Activated CD4-positive, alpha-beta T cell treated with anti-CD3 and anti-CD28 coated beads, Interleukin-2, amount 50 U/mL, for 24 hours (primary cell): ENCODE measurements around the gene ZNF366.
"Not testable (repeated sequence)": the region's sequence is repeated elsewhere in the genome, so short reads cannot be mapped to it uniquely, and the experiment has no call there.

Experiments
- DNase-seq, 2 donors: peaks; one replicate each; pipeline ENCODE4 v3.0.0-alpha.2; 2020; ENCODE audit warnings: low read depth in 1 of 2, low spot score in 1 of 2

ZNF366 gene

DNA sequence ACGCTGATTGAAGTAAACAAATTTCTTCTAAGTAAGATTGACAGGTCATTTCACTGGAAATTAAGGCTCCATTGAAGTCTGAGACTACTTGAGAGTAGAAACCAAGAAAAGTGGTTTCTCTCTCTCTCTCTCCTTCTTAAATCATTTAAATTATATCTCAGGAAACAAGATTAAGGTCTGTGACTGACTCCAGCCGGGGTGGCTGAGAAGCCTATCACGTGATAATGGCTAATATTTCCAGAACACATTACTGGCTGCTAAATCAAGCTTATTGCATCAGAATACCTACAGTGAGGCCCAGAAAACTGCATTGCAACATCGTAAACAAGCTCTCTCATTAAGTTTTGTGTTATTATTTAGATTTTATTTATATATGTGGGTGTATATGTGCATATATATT is 98.6 kb downstream of the ZNF366 start:
- no peak for DNase-seq

DNA sequence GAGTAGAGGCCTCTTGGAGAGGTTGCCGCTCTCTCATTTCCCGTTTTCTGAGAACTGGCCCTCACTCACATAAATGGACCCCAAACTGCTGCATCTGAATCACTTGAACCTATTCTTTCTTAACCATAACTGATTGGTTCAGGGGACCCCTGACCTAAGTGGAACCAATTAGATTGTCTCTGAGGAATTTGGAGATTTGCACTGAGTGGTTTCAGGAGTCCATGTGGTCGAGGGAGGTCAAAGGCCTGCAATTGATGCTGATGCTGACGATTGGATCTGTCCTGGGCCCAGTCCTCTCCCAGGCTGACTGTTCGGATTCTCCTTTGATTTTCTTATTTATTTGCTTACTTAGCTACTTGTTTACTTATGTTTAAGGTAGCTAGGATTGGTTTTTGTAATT is 99.1 kb downstream of the ZNF366 start:
- DNase-seq = no peak

DNA sequence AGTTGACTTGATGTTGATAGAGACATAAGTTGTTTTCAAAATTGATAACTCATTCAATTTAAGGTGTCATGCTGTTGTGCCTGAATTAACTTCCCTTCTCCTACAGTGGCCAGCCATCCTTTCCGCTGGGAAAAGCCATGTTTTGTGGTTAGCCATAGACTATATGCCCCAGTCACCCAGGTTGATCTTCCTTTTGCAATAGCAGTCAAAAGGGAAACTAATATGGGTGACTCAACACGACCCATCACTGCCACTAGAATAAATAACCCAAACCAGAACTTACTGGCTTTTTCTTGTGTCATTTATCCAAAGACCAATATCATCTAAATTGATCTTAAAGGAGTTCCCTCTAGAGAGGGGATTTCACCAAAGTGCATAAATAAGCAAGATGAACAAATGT is 99.7 kb downstream of the ZNF366 start:
- no peak for DNase-seq

DNA sequence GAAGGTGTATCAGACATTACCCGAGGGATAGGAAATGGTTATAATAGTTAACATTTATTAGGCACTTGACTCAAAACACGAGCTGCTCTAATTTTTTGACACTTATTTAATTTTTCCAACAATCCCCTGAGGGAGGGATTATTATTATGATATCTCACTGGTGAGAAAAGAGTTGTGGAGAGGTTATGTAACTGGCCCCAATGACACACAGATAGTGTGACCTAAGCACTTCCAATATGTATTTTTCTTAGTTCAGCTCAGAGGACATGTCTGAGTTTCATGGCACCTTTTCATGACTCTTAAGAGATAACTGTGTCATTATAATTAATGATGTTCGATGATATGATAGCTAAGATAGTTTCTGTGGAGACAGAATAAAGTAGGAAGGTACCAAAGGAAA is 100.1 kb downstream of the ZNF366 start:
- no peak for DNase-seq

DNA sequence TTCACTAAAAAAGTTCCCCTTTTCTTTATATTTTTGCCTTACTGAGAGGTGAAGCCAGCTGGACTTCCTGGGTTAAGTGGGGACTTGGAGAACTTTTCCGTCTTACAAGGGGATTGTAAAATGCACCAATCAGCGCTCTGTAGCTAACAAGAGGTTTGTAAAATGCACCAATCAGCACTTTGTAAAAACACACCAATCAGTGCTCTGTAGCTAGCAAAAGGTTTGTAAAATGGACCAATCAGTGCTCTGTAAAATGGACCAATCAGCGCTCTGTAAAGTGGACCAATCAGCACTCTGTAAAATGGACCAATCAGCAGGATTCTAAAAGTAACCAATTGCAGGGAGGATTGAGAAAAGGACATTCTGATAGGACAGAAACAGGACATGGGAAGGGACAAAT is 102.4 kb downstream of the ZNF366 start:
- DNase-seq = not testable (repeated sequence)

DNA sequence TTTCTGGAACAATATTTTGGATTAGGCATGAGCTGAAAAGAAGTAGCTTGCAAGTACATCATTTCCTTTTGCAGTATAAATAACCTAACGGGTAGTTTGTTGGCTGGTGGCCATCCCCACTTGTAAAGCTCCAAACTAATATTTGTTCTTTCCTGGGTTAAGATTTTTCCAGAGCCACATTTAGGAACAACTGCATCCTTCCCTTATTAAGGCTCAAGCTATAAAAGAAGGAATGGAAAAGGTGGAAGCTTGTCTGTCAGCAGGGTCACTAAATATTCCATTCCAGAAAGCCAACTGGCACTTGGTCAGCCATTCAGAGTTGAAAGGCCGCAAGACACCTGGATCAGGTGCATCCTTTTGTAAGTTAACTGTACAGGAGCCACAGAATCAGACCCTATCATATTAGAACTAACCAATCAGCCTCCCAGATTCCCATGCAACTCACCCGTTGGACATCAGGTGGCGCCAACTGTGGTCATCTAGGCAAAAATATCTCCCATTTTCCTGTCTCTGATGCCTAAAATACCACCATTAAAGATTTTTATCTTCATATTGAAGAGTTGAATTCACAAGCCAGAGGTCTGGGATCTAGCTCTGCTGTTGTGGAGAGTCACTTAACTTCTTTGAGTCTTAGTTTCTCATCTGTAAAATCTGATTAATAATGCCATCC is 104.1 kb downstream of the ZNF366 start:
- no peak for DNase-seq

DNA sequence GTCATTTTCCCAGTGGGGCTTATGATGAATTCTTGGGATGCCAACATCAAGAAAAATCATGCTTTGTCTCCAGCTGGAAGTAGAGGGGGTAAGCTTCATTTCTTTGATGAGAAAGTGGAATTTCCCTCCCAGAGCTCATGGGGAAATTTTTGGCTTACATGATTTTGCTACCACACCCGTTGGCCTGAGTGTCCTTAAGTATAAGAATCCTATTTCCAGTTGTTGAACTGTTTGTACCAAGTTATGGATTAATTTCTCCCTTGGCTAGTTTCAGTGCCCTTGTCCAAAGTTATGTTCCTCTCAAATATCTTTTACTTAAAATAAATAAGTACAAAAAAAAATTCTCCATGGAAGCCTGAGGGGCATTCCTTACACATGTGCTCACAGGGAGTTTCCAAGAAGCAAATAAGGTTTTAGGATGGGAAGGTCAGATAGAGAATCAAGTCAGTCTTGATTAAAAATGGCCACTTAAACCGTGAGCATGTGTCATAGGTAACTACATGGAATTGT is 104.8 kb downstream of the ZNF366 start:
- DNase-seq = no peak

DNA sequence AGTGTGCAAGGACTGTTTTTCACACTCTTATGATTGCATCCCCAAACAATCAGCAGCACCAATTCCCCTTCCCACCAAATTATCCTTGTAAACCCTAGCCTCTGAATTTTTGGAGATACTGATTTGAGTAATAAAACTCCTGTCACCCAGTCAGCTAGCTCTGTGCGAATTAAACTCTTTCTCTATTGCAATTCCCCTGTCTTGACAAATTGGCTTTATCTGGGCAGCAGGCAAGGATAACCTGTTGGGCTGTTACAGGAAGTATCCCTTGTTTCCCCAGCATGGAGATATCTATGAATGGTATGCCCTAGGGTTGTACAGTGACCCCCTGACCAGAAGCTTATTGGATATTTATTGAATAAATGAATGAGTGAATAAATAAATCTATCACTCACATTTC is 106.3 kb downstream of the ZNF366 start:
- no peak for DNase-seq

DNA sequence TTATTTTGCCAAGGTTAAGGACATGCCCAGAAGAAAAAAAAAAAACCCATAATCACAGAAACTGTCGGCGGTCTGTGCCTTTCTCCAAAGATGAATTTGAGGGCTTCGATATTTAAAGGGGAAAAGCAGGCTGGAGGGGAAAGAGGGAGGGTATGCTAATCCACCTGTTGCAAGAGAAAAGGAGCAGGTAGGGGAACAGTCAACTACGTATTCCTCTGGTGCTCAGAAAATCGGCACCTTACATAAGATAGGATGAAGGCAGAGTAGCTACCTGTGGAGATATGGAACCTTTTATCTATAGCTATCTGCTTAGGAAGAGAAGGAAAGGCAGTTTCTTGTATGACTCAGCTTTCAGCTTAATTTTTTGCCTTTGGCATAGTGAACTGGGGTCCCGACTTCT is 109.4 kb downstream of the ZNF366 start:
- DNase-seq = no peak

DNA sequence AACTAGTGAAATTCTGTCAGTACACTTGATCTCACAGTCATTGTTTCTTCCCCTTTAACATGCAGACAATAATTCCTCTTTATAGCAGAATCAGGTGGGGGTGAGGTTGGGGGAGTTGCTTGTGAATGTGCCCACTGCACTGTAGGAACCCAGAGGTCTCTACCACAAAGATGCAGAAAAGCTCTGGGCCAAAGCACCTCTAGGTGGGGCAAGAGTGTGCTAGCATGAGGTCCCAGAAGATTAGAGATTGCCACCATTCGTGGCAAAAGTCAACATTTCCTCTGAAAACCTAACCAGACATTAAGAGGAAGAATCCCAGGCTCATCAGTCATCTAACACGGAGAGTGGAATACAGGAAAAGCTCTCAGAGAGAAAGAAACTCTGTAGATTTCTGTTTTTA is 112.5 kb downstream of the ZNF366 start:
- no peak for DNase-seq

DNA sequence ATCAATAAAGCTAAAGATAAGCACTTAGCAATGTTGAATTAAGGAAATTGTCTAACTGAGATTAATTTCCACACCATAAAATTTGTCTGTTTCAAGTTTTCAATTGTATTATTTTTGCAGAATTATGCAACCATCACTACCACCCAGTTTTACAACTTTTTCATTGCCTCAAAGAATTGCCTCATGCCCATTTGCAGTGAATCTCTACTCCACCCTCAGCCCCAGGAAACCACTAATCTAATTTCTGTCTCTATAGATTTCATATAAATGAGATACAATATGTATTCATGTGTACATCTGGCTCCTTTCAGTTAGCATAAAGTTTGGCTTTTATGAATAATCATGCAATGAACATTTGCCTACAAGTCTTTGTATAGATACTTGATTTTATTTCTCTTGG is 114.2 kb downstream of the ZNF366 start:
- no peak for DNase-seq
